ENCODE data around the gene PALM2AKAP2. TPM values are rescaled to one million over a fixed set of nuclear protein-coding genes. Genes with fewer than 3 reads are reported as not detected.

Gene PALM2AKAP2
- total RNA-seq, 2 donors from 2014 or later = 0.49 to 1.1 TPM

GRCh38 chr9:109781541-109782197, 1.7 kb downstream of the PALM2AKAP2 start:
- Mint-ChIP-seq H3K4me1 (peaks cover 6% of the 10 kb centered on the region), H3K9me3 (no peaks in the 10 kb centered on the region), H3K27ac (no peak overlapping the region), H3K36me3 (ENCODE audit: low read depth) (no peaks in the 10 kb centered on the region), H3K27me3 (ENCODE audit: insufficient read depth) (peaks cover 72% of the 10 kb centered on the region), H3K4me3 (no peak overlapping the region)
- no peak overlapping the region for H3K4me3 ChIP-seq (ENCODE audit: low read length)
- H3K4me1 ChIP-seq (ENCODE audit: control insufficient read depth, insufficient read depth, low read length) = no peaks in the 10 kb centered on the region
- H3K9ac ChIP-seq (ENCODE audit: extremely low read depth, low read length, poor library complexity, severe bottlenecking) = no peak overlapping the region
- H3K9me3 ChIP-seq (ENCODE audit: control insufficient read depth, low read length) = no peaks in the 10 kb centered on the region
- TF ChIP-seq CTCF (conservative IDR thresholded peaks at IDR 0.05) = no peak
- no peak overlapping the region for H3K27ac ChIP-seq (ENCODE audit: low read depth, low read length)
- WGBS, 2 experiments (ENCODE audit: insufficient coverage in 1 of 2, insufficient read length in 1 of 2) = 93 to 96% methylated on average over 3 to 4 of the region's 4 CpGs
- no peaks in the 10 kb centered on the region for H3K36me3 ChIP-seq (ENCODE audit: control insufficient read depth, insufficient read depth, low read length)
- peaks cover 55% of the 10 kb centered on the region for H3K27me3 ChIP-seq (ENCODE audit: control insufficient read depth, insufficient read depth, low read length, poor library complexity, severe bottlenecking)
- no peak for DNase-seq

DNA sequence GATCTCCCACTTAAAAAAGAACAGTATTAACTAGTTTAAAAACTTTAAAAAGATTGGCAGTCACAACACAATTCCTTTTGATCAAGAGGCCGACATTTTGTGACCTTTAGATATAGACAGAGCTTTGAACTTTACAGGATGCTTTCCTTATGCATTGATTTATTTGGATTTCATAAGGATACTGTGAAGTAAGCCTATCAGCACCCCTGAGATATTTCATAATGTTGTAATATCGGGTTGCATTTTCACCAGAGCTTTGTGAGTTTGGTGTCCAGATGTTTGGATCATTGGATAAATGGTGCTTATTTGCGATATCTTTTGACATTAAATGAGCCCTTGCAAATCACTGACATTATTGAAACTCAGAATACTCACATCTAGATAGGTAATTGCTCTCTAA, 7.7 kb downstream of the PALM2AKAP2 start:
- H3K27ac Mint-ChIP-seq = no peak overlapping the region
- no peaks in the 10 kb centered on the region for H3K36me3 Mint-ChIP-seq (ENCODE audit: low read depth)
- Histone ChIP-seq H3K4me3 (ENCODE audit: low read length) (no peak overlapping the region), H3K9ac (ENCODE audit: extremely low read depth, low read length, poor library complexity, severe bottlenecking) (no peak overlapping the region), H3K27me3 (ENCODE audit: control insufficient read depth, insufficient read depth, low read length, poor library complexity, severe bottlenecking) (peaks cover 3% of the 10 kb centered on the region), H3K4me1 (ENCODE audit: control insufficient read depth, insufficient read depth, low read length) (no peaks in the 10 kb centered on the region), H3K27ac (ENCODE audit: low read depth, low read length) (no peak overlapping the region), H3K9me3 (ENCODE audit: control insufficient read depth, low read length) (no peaks in the 10 kb centered on the region), H3K36me3 (ENCODE audit: control insufficient read depth, insufficient read depth, low read length) (no peaks in the 10 kb centered on the region)
- H3K9me3 Mint-ChIP-seq = no peaks in the 10 kb centered on the region
- peaks cover 5% of the 10 kb centered on the region for H3K4me1 Mint-ChIP-seq
- H3K4me3 Mint-ChIP-seq = no peak overlapping the region
- DNase-seq = no peak
- peaks cover 20% of the 10 kb centered on the region for H3K27me3 Mint-ChIP-seq (ENCODE audit: insufficient read depth)
- 94 to 100% methylated on average over 2 to 3 of the region's 3 CpGs for WGBS, 2 experiments (ENCODE audit: insufficient coverage in 1 of 2, insufficient read length in 1 of 2)
- TF ChIP-seq CTCF (conservative IDR thresholded peaks at IDR 0.05) = no peak

GRCh38 chr9:109789556-109789955, 9.6 kb downstream of the PALM2AKAP2 start:
- no peaks in the 10 kb centered on the region for H3K9me3 Mint-ChIP-seq
- no peaks in the 10 kb centered on the region for H3K4me1 ChIP-seq (ENCODE audit: control insufficient read depth, insufficient read depth, low read length)
- no peak overlapping the region for H3K9ac ChIP-seq (ENCODE audit: extremely low read depth, low read length, poor library complexity, severe bottlenecking)
- no peak for DNase-seq
- H3K36me3 Mint-ChIP-seq (ENCODE audit: low read depth) = no peaks in the 10 kb centered on the region
- H3K4me1 Mint-ChIP-seq = peaks cover 5% of the 10 kb centered on the region
- 93% methylated on average over 2 to 5 of the region's 5 CpGs for WGBS, 2 experiments (ENCODE audit: insufficient coverage in 1 of 2, insufficient read length in 1 of 2)
- no peak for TF ChIP-seq CTCF (conservative IDR thresholded peaks at IDR 0.05)
- H3K4me3 Mint-ChIP-seq = no peak overlapping the region
- H3K9me3 ChIP-seq (ENCODE audit: control insufficient read depth, low read length) = no peaks in the 10 kb centered on the region
- no peaks in the 10 kb centered on the region for H3K27me3 ChIP-seq (ENCODE audit: control insufficient read depth, insufficient read depth, low read length, poor library complexity, severe bottlenecking)
- H3K27ac Mint-ChIP-seq = no peak overlapping the region
- H3K4me3 ChIP-seq (ENCODE audit: low read length) = no peak overlapping the region
- no peaks in the 10 kb centered on the region for H3K36me3 ChIP-seq (ENCODE audit: control insufficient read depth, insufficient read depth, low read length)
- no peak overlapping the region for H3K27ac ChIP-seq (ENCODE audit: low read depth, low read length)
- peaks cover 10% of the 10 kb centered on the region for H3K27me3 Mint-ChIP-seq (ENCODE audit: insufficient read depth)

Data from endodermal cell (in vitro differentiated cells).